ENCODE results near the gene SLC12A7.
"Not testable (repeated sequence)": the region's sequence is repeated elsewhere in the genome, so short reads cannot be mapped to it uniquely, and the experiment has no call there.

SLC12A7 gene

DNA sequence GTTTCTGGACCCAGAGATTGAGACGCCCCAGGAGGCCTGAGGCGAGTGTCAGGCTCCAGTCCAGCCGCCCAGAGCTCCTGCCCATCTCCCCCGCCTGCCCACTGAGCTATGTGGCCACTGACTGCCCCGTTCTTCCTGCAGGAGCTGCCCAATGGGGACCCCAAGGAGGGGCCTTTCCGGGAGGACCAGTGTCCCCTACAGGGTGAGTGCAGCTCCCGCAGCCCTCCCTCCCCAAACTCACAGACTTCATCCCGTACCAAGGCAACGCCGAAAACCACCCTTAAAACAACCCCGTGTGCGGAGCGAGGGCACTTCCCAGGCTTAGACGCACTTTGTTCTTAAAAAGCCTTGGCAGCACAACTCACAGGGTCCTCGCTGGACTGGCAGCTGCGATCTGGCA, 79.9 kb downstream of the SLC12A7 start:
- DNase-seq, result no peak

DNA sequence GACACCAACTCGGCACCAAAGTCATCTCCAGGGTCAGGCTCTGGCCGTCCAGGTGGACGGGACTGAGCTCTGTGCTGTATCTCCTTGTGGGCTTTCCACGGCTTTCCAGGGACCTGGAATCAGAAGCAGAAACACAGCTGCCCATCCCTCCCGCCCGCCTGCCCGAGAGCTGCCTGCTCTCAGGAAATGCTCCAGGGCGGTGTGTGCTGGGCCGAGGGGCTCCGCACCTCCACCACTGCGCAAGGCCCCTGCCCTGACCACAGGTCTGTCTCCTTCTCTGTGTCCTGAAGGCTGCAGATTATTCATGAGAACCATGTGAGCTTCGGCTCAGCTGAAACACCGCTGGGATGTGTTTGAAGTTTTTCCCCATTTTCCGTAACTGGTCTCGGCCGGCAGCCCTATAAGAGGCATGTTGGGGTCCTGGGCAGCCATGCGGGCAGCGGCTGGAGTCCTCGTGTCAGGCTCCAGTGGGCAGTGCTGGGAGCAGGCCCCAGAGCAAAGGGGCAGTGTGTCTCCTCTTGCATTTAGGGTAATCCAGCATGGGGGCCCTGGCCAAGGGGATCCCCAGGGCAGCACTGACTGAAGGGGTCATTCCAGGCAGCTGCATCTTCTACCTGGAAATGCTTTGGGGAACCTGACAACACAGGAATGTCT, 80.4 kb downstream of the SLC12A7 start:
- no peak for DNase-seq

DNA sequence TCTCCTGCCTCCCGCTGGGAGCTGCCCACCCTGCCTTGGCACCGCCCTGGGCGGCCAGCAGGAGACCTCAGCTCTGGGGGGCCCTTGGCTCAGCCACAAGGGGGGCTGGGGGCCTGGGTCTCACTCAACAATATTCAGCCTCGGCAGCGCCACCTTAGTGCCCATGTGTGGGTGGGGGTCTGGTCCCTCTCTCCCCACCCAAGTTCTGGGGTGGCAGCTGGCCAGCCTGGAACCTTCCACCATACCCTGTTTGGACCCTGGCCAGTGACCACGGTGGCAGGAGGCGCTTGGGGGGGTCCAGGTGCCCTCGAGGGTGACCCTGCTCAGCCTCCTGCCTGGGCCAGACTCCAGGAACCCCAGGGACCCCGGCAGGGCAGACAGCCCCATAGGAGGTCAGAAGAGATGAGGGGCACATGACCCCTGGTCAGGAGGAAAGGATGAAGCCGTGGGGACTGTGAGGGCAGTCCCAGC, 81.0 kb downstream of the SLC12A7 start:
- no peak for DNase-seq

DNA sequence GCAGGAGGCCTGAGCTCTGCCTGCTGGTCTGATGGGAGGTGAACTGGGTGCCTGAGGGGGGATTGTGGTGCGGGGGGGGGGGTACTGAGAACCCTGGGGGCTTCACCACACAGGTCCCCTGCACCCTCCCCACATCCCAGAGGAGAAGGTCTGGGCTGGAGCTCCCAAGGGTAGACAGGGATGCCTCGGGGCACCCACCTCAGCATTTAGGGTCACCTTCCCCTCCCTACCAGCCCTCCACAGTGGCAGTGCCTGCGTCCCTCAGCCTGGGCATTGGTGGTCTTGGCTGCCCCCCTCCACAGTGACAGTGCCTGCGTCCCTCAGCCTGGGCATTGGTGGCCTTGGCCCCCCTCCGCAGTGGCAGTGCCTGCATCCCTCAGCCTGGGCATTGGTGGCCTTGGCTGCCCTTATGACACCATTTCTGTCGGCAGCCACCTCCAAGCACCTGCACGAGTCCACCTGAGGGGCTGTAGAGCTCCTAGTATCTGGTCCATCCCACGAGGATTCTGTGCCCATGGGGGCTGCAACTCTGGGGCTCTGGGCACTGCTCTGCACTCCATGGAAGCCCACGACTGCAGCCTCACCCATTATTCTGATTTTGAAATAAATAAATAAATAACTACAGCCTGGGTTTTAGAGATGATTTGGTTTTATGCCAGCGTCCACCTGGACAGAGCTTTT, 81.8 kb downstream of the SLC12A7 start:
- DNase-seq, result no peak

DNA sequence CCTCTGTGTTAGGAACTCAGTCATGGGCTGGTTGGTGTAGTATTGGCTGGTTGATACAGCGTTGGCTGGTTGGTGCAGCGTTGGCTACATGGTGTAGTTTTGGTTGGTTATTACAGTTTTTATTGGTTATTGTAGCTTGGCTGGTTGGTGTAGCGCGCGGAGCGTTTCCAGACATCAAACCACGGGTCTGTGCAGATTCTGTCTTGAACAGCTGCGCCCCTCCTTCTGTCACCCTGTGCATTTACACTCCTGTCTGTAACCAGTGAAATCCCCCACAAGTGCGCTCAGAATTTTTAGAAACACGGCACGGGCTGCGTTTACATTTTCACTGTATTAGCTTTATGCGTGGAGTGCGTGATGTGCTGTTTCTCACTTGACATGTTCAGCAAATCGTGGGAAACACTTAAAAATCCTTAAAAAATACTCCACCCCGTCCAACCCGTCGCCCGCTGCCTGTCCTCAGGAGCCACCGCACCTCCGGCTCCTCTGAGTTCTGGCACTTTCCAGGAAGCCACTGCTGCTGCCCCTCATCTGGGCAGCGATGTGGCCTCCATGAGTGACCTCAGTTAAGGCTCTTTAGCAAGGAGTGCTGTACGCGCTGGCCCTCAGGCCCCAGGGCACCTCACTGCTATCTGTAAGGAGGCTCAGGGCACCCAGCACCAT, 82.5 kb downstream of the SLC12A7 start:
- no peak for DNase-seq

DNA sequence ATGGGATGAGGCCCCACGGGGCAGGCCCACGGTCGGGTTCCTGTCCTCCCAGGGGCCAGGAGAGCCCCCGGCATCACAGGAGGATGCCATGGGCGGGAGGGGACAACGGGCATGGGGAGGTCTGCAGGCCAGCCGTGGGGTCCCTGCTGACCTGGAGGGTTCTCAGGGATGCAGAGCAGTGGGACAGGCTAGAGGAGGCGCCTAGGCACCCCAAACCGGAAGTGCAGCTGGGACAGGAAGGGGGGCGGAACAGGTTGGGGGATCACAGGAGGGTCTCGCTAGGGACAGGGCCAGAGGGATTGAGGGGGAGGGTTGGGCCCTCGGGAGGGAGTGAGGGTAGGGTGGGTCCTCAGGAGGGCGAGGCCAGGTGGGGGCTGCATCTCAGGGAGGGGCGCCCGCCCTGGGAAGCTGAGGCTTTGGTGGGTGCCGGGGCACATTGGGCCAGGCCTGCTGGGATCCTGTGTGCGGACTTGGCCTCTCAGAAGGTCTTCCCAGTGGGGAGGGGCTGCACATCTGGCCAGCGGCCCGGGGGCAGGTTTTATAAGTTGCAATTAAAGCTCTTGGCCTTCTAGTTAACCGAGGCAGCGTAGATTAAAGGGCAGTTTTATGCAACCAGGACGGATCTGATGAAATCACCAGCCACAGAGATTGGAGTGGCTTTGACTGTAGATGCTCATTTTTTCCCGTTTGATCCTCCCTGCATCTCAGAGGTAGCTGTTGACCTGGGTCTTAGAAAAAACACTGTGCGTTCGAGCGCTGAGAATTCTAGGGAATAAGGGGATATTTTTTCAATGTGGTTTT, 83.2 kb downstream of the SLC12A7 start:
- no peak for DNase-seq

DNA sequence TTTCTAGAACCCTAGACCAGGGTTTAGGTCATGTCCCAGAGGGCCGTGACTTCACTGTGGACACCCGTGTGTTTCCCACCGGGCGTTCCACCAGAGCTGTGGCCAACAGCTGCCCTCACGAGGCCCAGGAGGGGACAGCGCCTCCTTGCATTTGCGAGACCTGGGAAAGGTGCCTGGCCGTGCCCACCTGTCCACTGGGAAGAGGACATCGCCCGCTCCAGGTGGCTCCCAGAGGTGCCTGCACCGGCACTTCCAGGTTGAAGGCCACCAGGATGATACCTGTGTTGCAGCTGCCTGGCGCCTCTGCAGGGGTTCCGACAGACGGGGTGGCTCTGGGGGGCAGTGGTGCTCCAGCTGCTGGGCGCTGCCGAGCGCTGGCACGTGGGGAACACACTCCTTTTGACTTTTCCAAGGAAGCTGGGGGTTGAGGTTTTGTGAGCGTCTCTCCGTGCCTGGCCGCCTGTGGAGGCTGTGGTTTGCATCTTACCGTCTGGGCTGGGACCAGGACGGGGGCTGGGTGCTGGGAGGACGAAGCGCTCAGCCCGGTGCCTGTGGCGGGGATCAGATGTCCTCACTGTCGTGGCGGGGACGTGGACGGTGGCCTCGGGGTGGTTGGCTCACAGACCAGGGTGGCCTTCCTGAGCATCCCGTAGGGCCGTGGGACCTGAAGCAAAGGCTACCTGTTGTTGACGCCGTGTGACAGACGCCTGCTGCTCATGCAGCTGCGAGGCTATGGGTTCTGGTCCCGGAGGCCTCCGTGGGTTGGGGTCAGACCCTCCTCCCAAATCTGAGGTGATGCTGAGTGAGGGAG, 84.0 kb downstream of the SLC12A7 start:
- no peak for DNase-seq

DNA sequence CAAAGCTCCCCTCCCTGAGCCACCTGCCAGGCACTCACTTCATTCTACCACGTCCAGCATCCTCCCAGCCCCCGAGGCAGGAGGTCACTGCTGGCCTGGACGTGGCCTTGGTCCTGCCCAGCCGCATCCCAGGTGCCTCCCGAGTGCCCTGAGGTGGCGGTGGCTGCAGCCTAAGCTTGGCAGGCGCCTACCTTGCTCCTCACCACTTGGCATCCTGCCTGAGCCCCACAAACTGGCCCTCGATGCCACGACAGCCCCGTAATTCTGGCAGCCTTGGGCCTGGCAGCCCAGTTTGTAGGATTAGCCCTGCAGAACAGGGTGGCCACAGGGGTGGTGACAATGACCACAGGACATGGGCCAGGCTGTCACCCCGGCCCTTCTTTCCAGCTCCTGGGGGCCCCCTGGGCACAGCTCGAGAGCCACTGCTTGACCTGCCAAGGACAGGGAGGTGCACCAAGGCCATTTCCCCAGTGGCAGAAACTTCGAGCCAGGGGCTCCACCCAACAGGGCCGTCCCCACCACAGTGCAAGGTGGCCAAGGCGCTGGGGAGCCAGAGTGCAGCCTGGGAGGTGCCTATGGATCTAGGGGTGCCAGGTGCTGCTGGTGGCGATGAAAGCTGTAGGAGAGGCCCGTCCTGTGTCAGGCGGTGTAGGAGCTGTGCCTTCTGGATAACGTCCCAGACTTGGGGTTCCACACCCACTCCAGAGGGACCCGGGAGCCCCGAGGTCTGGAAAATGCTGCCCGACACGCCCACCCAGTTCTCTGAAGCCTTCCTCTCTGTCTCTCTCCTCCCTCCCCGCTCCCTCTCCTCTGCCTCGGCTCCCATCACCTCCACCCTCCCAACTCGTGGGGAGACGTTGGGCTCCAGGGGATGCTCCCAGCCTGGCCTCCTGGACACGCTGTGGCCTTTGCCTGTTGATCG, 84.9 kb downstream of the SLC12A7 start:
- DNase-seq, result no peak

DNA sequence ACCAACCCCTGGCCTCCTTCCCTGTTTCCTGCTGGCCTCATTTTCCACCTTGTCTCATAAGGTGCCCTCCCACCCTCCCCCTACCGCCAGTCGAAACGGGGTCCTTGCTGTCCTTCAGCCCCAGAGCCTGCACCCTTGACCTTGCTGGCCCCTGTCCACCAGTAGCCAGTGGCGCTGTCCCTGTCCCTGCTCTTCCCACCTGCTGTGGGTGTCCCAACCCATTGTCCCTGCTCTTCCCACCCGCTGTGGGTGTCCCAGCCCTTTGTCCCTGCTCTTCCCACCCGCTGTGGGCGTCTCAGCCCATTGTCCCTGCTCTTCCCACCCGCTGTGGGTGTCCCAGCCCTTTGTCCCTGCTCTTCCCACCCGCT, 89.9 kb downstream of the SLC12A7 start:
- DNase-seq, result not testable (repeated sequence)

DNA sequence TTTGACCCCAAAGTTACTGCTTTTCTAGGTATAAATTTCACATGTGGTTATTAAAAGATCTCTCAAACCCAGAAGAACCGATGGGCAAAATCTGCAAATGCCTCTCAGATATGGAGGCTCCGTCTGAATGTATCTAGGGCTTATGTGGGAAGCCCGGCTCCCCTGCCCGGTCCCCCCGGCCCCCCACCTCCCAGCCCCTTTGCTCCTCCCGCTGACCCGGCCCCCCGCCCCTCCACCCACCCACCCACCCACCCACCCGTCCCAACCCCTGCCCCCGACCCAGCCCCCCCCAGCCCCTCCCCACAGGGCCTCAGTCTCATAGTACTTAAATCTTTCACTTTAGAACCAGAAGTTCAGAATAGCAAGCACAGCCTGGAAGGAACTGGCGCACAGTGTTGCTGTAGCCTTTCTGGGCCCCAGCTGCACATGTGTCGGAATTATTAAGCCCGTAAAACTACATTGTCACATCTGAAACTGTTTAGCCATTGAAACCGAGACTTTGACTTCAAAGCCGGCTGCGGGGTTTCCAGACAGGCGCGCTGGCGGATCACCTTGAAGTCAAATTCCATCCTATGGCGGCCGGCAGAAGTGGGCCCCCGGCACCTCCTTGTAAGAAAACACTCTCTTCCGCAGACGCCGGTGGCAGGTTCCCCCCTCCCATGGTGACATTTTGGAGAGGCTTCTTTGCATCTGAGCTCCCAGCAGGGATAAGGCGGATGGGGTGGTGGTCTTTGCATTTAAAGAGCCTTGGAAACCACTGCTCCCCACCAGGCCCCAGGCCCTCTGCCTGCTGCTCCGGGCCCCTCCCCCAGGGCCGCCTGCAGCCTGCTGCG, 90.5 kb downstream of the SLC12A7 start:
- no peak for DNase-seq

DNA sequence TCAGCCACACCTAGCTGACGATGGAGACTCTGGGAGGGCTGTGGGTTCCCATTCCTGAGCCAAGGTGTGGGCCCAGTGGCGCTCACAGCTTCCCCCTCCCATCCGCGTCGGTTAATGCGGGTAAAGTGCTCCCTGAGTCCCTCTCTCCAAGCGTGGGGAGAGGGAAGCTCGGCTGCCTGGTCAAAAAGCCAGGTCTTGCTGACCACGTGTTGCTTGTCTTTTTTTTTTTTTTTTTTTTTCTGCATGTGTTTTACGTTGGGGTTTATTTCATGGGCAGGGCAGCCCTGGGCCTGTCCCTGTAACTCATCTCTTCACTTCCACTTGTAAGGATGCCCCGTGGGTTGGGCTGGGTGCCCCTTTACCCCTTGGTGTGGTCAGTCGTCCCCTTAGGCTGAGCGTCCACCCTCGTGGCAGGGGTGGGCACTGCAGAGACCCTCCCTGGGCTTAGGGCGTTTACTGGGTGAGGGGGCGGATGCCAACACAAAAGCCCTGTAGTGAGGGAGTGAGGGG, 91.4 kb downstream of the SLC12A7 start:
- no peak for DNase-seq

DNA sequence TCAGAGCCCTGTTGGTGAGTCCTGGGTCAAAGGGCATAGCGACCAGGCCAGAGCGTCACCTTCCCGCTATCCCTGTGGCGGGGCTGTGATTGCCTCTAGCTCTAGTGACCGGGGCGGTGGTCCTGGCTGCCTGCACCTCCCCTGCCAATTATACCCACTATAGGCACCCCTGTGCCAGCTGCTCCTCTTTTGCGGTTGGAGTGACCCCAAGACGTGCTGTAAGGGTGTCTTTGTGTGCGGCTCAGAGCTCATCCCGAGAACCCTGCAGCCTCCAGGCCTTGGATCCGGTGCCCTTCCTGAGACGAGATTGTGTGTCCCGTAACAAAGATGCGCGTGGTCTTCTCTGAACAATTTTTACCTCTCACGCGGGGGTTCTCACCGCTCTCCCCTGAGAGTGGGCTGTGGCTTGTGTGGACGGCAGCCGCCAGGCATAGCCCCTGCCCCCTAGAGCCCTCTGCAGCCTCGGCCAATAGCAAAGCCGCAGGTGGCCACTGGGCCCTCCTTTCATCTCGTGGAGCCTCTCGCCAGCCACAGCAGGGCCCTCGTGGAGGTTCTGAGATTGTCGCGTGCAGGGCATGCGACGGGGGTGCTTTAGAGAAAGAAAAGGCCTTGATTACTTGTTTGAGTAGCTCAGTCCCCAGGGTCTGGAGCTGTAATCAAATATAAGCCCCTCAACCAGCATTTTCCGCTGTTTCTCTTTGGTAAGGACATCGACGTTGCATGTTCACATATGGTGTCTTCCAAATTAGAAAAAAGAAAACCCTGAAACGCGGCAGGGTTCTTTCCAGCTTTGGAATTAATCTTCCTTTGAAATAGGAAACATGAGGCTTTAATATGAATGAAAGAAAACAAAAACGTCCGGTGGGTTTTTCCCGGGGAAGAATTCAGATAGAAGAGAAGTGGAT, 92.6 kb downstream of the SLC12A7 start:
- DNase-seq, result no peak

DNA sequence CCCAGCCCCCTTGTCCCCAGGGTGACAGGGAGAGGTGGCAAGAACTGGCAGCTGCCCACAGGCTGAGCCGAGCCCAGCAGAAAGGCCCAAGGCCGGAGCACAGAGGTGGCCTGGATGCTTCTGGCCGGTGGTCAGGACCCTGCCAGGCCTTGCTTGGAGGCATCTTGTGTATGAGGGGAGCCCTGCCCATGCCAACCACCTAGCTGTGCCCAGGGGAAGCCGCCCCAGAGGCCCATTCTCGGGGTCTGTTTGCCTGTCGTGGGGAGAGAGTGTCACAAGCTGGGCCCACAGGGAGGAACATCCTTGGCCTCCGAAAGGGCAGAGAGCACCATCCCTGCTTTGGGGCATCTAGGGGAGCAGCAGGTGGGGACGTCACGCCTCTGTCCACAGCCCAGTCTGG, 93.3 kb downstream of the SLC12A7 start:
- DNase-seq, result no peak

DNA sequence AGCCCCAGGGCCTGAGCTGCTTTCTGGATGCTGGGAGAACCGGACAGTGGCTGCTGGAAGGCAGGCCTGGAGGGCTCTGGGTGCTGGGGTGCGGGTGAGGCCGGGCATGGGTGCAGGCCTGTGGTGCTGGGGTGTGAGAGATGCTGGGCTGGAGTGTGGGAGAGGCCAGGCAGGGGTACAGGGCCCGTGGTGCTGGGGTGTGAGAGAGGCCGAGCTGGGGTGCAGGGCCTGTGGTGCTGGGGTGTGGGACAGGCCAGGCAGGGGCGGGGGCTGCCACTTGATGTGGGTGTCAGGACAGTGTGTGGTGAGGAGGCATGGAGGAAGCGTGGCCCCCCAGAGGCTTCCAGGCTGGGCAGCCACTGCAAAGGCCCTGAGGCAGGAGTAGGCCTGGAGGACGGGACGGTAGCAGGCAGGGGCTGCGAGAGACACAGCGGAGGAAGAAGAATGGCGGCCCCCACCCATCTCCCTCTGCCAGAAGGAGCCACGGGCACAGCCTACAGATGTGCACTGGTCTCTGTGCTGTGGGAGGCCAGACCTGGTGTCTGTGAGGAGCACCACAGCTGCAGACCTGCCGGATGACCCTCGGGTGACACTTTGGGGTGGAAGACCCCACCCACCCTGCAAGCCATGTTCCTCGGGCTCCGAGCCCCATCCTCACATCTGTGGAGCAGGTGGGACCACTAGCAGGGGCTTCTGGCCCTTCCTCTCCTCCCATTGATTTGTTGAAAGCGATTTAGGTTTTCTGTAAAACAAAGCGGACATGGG, 94.0 kb downstream of the SLC12A7 start:
- DNase-seq, result no peak

DNA sequence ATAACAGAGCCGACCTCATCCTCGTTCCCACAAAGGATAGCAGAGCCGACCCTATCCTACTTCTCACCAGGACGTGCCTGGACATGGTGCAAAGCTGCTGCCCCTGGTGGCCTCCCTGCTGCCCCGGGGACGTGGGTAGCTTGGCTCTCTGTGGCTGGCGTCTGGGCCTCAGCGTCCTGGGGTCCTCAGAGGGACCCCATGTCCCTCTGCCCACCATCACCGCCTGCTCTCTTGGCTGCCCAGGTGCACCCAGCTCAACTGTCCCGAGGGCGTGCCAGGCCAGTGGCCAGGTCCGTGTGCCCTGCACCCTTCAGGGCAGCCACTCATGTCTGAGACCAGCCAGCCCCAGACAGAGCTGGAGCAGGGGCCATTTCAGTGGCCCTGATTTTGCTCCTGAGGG, 94.8 kb downstream of the SLC12A7 start:
- no peak for DNase-seq

DNA sequence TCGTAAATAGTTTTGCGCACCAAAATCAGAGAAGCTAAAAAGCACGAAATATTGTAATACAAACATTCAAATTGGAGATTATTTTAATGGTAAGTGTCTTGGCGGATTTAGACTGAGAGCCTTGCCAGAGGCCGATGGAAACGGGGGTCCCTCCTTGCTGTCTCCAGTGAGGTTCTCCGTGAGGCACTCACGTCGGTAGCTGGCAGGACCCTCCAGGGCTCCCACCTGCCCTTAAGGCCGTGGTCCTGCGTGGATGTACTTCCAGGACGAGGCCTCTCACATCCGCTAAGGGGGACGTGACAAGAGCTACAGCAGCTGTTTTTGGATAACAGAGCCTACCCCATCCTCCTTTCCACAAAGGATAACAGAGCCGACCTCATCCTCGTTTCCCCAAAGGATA, 95.4 kb downstream of the SLC12A7 start:
- DNase-seq, result no peak

DNA sequence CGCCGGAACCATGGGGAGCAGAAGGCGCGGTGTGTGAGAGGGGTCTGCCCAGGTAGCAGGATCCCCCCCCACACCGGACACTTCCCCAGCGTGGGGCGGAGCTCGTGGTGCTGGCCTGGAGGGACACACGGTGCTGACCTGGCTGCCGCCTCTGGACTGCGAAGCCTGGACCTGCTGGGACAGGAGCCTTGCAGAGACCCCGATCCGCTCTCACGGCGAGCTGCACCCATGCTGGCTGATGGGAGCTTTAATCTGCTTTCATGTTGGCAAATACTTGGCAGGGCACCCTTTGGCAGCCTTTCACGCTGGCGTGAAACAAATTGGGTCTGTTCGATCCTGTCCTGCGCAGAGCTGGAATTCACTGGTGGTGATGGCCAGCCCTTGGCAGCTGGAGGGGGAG, 95.8 kb downstream of the SLC12A7 start:
- no peak for DNase-seq

DNA sequence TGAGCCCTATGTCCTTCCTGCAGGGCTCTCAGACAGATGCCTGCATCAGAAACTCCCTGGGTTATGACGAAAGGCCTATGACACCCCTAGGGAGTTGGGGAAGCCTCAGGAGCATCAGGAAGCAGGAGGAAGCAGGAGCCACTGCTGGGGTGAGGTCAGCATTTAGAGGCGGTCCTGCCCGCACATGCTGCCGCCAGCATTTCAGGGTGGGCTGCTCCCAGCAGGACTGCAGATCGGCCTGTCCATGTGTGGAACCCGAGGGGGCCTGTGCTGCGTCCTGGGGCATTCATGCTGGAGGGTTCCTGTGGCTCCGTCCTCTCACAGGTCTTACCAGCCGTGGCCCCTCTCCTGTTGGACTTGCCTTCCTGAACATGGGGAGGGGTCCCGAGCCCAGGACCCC, 96.4 kb downstream of the SLC12A7 start:
- DNase-seq, result no peak
